Measurements from ENCODE around the gene RFTN1. TPM values are rescaled to one million over a fixed set of nuclear protein-coding genes. Genes with fewer than 3 reads are reported as not detected.

Gene RFTN1
- total and polyA plus RNA-seq, 7 donors = 9.1 to 33.1 (median 15.9) TPM

DNA sequence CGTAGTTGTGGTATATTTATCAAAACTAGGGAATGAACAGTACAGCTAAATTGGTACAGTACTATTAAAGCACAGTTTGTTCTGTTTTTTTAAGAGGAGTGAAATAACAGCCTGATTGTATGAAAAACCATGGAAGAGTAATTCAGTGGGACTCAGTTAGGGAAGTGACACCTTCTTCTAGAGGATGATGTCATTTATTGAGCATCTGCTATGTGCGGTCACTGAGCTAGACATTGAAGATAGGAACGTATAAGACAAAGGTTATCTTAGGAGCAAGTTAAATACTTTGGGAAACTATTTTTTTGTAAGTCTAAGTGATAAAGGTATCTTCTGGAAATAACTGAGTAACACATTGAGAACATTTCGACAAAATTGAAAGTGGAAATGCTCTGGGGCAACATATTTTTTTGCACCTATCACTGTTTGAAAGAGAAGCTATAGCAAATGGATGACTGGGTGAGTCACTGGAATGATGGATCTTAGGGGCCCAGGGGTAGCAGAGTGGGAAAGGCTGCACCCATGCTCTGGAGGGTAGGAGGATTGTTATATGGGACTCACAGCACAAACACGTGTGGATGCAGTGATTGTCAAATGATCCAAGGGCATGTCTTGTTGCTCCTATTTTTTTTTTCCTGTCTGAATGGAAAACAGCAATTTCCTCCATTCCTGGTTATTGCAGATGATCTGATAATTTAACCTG, 205.5 kb downstream of the RFTN1 start:
- TF ChIP-seq, protein P1, sequence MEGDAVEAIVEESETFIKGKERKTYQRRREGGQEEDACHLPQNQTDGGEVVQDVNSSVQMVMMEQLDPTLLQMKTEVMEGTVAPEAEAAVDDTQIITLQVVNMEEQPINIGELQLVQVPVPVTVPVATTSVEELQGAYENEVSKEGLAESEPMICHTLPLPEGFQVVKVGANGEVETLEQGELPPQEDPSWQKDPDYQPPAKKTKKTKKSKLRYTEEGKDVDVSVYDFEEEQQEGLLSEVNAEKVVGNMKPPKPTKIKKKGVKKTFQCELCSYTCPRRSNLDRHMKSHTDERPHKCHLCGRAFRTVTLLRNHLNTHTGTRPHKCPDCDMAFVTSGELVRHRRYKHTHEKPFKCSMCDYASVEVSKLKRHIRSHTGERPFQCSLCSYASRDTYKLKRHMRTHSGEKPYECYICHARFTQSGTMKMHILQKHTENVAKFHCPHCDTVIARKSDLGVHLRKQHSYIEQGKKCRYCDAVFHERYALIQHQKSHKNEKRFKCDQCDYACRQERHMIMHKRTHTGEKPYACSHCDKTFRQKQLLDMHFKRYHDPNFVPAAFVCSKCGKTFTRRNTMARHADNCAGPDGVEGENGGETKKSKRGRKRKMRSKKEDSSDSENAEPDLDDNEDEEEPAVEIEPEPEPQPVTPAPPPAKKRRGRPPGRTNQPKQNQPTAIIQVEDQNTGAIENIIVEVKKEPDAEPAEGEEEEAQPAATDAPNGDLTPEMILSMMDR (IDR thresholded peaks at IDR 0.05) = no peak
- H3K27ac ChIP-seq = no peak overlapping the region
- no peak overlapping the region for H3K4me3 ChIP-seq
- H3K4me1 ChIP-seq = peaks cover 21% of the 10 kb centered on the region
- DNase-seq (no peak), ATAC-seq (no peak)
- H3K27me3 ChIP-seq (ENCODE audit: insufficient read depth in 3 of 3, low read length in 2 of 3) = no peaks in the 10 kb centered on the region
- peaks cover 3 to 35% of the 10 kb centered on the region in 2 donors for H3K36me3 ChIP-seq (ENCODE audit: insufficient read depth in 1 of 2, low read depth in 1 of 2)
- intact Hi-C loops (cut with DNase I) = no loop called here
- 80 to 86% (median 82%) methylated on average over 5 of the region's 5 CpGs for WGBS, 3 donors
- no peaks in the 10 kb centered on the region for H3K9me3 ChIP-seq

DNA sequence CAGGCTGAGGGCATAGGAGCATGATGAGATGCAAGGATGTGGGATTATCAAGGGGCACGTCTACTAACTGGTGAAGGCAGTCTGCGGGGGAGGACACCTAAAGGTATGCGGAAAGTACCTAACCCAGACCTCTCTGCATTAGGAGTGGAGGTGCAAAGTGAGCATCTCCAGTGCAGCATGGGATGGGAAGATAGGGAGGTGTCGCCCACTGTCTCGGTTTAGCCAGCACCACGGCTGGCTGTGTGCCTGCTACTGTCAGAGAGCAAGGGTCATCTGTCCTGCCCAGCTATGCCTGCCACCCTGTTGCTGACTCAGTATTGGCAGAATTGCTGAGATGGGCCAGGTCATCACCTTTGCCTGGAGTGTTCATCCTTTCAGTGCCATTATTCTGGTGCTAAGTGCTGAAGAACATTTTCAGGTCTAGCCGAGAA, 208.4 kb downstream of the RFTN1 start:
- H3K27ac ChIP-seq = no peak overlapping the region
- H3K9me3 ChIP-seq = no peaks in the 10 kb centered on the region
- peaks cover 8 to 53% of the 10 kb centered on the region in 2 donors for H3K36me3 ChIP-seq (ENCODE audit: insufficient read depth in 1 of 2, low read depth in 1 of 2)
- TF ChIP-seq, protein P1 (IDR thresholded peaks at IDR 0.05) = no peak
- ATAC-seq (peak in 1 of 4 donors; percentile 32), DNase-seq (no peak)
- H3K27me3 ChIP-seq (ENCODE audit: insufficient read depth in 3 of 3, low read length in 2 of 3) = no peaks in the 10 kb centered on the region
- intact Hi-C loops (cut with DNase I) = no loop called here
- no peak overlapping the region for H3K4me3 ChIP-seq
- 72 to 90% (median 74%) methylated on average over 7 of the region's 7 CpGs for WGBS, 3 donors
- peaks cover 4% of the 10 kb centered on the region for H3K4me1 ChIP-seq

DNA sequence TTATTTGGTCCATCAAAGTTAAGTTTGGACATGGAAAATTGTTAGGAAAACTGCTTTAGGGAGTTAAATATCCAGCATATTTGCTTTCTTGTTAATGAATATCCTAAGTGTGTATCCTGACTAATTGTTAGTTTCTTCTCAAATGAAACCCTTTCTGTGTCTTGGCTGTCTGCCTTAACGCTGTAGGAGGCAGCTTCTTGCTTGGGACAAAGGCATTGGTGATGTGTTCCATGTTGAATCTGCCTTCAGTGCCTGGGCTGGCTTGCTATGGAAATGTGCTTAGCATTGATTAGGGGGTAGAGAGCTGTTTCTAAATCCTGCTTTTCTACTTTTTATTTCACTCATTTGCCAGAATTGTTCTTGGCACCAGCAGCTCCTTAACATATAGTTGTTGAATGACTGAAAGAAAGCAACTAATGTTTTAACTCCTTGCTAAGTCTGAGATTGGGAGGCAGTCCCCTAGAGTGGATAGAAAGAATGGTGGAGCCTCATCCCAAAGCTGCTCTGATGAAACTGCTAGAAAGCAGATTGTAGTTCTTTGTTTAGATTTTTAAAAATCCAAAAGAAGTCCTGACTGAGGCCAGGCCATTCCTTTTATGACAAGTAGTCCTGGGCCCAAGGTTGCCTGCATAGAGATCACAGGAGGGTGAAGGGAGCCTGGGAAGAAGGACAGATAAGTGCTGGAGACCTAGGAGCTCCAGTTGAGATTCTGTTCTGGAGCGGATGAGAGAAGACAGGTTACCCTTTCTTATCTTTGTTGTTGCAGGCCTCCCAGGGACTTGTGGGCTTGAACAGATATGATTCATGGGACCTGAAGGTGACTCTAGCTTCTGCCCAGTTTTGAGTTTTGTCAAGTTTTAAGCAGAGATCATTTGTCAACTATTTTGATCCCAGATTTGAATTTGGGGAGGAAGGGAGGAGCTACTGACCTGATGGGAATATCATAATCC, 209.2 kb downstream of the RFTN1 start:
- DNase-seq (no peak), ATAC-seq (no peak)
- 96 to 100% (median 99%) methylated on average over 2 of the region's 2 CpGs for WGBS, 3 donors
- intact Hi-C loops (cut with DNase I) = no loop called here
- no peaks in the 10 kb centered on the region for H3K9me3 ChIP-seq
- TF ChIP-seq, protein P1 (IDR thresholded peaks at IDR 0.05) = no peak
- no peak overlapping the region for H3K27ac ChIP-seq
- peaks cover 8 to 53% of the 10 kb centered on the region in 2 donors for H3K36me3 ChIP-seq (ENCODE audit: insufficient read depth in 1 of 2, low read depth in 1 of 2)
- peaks cover 10% of the 10 kb centered on the region for H3K4me1 ChIP-seq
- H3K4me3 ChIP-seq = no peak overlapping the region
- H3K27me3 ChIP-seq (ENCODE audit: insufficient read depth in 3 of 3, low read length in 2 of 3) = no peaks in the 10 kb centered on the region

DNA sequence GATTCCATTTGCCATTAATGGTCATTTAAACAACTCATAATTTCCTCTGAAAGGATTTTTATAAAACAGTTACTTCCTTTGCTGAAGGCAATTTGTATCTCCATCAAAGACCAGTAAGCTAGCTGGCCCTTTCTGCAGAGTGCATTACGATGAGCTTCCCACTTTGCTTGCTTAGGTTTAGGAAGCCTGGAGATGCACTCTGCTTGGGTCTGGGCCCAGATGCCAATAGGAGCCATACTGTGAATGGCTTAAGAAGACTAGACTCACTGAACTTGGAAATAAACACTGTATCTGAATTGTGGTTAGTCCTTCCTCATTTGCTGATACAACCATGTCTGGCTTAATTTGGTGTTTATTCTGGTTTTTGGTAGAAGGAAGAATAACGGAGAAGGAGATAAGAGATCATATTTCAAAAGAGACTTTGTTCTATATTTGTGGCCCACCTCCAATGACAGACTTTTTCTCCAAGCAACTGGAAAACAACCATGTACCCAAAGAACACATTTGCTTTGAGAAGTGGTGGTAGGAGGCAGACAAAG, 210.4 kb downstream of the RFTN1 start:
- Histone ChIP-seq H3K36me3 (ENCODE audit: insufficient read depth in 1 of 2, low read depth in 1 of 2) (peaks cover 8 to 53% of the 10 kb centered on the region in 2 donors), H3K9me3 (no peaks in the 10 kb centered on the region), H3K27ac (no peak overlapping the region), H3K4me1 (peaks cover 10% of the 10 kb centered on the region), H3K4me3 (no peak overlapping the region), H3K27me3 (ENCODE audit: insufficient read depth in 3 of 3, low read length in 2 of 3) (no peaks in the 10 kb centered on the region)
- DNase-seq (no peak), ATAC-seq (no peak)
- WGBS, 3 donors = 62 to 82% (median 74%) methylated on average over 2 of the region's 2 CpGs
- intact Hi-C loops (cut with DNase I) = no loop called here
- TF ChIP-seq, protein P1 (IDR thresholded peaks at IDR 0.05) = no peak

All from psoas muscle (tissue), 8 donors.